Stimulated activated CD4-positive, alpha-beta T cell treated with anti-CD3 and anti-CD28 coated beads, TNF-alpha, amount 100 ng/mL, for 24 hours (primary cell): ENCODE measurements around the gene ANKK1.

ENCODE experiments used
- DNase-seq, 3 experiments: peaks; one replicate each; pipeline ENCODE4 v3.0.0-alpha.2; 2020; ENCODE audit warnings: low read depth in 3 of 3

The ANKK1 gene

DNA sequence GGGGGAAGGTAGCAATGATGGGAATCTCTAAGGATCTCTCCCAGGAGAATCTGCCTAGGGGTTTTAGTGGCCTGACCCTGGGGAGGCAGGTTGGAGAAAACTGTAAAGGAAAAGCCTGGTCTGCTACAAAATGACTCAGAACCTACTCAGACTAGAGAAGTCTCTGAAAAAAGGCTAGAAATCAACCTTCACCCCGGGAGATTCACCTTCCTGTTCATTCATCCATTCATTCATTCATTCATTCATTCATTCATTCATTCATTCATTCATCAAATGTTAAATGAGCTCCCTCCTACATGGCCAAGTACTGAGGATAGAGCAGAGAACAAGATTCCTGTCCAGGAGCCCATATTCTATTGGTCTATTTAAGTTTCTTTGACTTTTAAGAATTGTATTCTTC, 8.9 kb upstream of the ANKK1 start:
- no peak for DNase-seq

DNA sequence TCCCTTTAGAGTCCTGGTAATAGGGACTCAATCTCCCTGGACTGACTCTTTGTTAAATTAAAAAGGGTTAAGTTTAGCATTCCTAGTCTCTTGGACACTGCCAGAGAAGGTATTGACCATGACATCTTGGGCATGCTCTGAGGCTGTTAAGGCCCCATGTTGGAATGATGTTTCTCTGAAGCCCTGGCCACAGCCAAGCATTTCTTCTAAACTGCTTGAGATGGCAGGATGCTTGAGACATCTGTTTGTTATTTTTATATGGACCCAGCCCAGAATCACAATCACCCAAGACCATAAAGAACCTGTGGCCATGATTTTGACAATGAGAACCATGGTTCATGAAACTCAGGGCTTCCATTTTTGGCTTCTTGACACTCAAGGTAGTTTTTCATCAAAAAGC, 5.5 kb upstream of the ANKK1 start:
- DNase-seq, result no peak

DNA sequence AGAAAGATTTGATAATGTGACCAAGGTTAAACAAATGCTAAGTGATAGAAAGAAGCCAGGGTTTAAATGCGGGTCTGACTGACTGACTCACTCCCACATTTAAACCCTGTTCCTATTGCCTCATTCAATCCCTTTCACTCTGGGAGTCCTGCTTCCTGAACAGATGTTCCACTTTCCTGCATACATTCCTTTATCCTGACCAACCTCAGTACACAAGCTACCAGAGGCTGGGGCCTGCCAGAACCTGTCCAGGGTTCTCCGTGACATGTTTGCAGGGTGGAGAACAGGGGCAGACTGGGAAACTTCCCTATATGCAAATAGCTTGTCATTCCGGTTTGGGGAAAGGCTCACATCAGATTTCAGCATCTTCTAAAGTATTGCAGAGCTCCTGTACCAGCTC, 3.0 kb upstream of the ANKK1 start:
- DNase-seq, result no peak

DNA sequence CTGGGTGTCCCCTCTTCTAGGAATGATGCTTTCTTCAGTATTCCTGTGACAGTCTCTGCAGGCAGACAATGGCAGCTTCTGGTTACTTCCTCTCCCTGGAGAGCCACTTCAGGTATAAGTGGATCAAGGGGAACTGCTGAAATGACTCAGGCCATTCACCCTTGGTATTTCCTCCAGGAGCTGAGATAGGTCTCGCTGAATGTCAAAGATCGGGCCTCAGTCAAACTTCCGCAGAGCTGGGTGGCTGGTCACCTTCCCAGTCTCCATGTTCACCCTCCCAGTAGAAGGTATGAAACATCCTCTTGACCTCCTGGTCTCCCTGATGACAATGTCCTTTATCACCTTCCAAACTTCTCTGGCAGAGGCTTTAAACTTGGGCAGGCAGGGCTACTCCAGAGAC, 1.8 kb upstream of the ANKK1 start:
- DNase-seq, result no peak

DNA sequence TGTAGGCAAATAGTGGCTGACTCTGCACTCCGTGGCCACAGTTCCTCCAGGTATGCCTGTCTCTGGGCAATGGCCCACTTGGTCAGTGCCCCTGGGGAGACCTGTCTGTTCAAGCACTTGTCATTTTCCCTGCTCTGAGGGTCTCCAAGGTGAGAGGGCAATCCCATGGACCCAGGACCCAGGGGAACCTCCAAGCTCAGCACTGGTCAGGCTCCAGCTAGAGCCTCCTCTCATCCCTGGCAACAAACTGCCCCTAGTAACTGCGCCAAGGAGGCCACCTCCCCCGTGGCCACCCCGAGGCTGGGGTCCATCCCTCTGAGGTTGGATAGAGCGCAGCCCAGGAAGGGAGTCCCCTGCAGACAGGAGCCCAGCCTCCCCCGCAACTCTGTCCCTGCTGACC, 713 bp upstream of the ANKK1 start:
- no peak for DNase-seq

DNA sequence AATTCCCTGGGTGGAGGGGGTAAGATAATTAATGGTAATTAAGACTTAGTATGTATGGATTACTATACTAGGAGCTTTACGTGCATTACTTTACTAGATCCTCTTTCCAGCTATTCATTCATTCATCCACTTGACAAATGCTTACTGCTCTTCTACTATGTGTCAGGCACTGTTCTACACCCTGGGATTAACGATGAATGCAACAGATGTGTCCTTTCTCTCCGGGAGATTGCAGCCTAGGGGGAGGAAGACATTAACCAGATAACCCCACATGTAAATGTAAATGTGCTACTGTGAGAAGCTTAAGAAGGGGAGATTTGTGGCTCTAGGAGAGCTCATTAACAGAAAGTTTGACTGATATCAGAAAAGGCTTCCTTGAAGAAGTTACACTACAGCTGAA, 1.7 kb downstream of the ANKK1 start:
- DNase-seq, result no peak

DNA sequence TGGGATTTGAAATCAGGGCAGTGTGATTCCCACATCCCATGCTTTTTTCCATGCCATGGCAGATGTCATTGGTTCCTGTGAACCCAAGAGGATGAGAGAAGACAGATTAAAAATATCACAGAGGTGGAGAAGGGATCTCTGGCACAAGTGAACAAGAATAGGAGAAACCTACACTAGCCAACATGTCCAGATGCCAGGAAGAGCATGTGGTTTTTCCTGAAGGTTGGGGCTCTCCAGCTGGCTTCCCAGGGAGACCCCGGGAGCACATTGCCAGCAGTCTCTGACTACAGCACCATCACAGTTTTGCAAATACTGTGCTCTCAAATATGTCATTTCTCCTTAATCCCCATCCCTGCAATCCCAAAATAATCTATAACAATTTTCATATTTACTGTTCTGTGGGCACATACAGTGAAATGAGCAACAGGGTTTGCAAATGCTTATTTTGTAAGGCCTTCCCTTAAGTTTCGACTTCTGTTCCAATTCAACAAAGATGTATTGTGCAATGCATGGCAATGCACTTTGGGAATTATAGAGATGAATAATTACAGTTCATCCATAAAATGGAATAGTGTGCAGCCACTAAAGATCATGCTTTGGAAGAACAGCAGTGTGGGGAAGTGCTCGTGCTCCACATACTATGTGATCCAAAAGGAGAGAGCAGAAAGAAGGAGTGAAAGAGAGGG, 4.8 kb downstream of the ANKK1 start:
- no peak for DNase-seq

DNA sequence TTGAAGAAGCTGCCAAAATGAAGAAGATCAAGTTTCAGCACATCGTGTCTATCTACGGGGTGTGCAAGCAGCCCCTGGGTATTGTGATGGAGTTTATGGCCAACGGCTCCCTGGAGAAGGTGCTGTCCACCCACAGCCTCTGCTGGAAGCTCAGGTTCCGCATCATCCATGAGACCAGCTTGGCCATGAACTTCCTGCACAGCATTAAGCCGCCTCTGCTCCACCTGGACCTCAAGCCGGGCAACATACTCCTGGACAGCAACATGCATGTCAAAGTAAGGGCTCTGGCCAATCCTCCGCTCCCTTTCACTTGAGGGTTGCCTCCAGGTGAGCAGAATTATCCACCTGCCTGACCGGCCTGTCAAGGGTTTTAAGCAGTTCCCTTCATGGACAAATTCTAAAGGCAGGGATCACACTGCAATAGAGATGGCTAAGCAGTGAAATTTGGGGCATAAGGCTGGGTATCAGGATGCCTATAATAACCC, 6.0 kb downstream of the ANKK1 start:
- no peak for DNase-seq

DNA sequence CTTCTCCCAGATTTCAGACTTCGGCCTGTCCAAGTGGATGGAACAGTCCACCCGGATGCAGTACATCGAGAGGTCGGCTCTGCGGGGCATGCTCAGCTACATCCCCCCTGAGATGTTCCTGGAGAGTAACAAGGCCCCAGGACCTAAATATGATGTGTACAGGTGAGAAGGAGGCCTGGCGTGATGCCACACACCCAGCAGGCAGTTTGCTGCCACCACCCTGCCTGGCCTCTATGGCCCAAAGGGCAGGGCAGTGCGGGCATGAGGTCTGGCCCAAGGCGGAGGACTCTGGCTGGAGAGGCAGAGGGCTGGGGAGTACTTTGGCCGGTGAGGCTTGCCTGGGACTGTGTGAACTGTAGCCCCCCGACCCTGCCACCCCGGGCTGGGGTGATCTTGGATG, 7.3 kb downstream of the ANKK1 start:
- no peak for DNase-seq

DNA sequence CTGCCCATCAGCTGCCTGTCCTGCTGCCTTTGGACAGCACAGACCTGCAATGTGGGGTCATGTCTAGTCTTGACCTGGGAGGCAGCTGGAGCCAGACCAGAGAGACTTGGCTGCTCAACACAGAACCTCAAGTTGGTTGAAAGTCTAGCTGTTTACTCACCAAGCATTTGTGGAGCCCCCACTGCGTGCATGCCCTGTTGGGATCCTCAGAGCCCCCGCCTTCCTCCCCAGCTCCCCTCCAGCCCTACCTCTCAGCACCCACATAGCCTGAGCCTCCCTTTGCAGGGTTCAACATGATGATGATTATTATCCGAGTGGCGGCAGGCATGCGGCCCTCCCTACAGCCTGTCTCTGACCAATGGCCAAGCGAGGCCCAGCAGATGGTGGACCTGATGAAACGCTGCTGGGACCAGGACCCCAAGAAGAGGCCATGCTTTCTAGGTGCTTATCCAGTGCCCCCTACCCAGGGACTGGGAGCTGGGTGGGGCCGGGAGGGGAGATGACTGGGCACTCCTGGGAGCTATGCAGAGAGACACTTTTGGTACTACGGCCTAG, 8.3 kb downstream of the ANKK1 start:
- no peak for DNase-seq

DNA sequence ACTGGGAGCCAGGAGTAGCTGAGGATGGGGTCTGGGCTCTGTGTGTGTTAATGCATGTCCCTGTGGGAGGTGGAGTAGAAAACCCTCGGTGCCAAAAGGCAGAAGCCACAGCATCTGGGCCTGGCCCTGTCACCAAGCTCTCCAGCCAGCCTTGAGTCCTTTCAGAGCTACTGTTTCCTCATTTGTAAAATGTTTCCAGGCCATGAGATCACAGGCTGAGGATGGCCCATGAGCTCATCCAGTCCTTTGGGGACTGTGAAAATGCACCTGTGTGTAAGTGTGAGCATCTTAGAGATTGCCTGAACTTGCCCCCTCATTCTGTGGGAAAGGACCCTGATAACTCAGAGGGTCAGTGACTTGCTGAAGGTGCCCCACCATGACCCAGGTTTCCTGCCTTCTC, 9.1 kb downstream of the ANKK1 start:
- DNase-seq, result no peak

DNA sequence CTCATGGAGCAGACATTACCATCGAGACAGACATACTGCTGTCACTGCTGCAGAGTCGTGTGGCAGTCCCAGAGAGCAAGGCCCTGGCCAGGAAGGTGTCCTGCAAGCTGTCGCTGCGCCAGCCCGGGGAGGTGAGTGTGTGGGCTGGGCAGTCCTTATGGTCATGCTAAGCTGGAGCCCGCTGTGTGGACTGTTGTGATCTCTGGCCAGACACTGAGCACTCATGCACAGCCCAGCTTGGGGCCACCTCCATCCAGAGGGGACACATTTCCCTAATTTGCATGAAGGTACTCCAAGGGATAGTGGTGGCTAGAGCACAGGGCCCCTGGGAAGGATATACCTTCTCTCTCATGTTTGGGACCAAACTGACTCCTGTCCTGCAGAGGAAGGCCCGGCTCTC, 9.6 kb downstream of the ANKK1 start:
- DNase-seq, result no peak

DNA sequence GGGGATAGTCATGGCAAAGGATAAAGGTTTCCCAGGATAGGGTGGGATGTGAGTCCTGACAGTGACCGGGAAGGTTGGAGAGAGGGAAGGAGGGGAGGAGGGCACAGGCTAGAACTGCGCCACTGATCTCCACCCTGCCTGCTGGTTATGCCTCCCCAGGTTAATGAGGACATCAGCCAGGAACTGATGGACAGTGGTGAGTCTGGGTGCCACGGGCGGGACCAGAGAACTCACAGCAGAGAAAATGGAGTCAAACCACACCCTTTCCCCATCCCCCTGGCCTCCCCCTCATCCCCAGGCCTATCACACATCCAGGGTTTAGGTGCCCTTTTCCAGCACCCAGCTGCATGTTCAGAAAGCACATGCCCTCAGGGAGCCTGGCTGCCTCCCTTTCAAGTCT, 10.2 kb downstream of the ANKK1 start:
- no peak for DNase-seq

DNA sequence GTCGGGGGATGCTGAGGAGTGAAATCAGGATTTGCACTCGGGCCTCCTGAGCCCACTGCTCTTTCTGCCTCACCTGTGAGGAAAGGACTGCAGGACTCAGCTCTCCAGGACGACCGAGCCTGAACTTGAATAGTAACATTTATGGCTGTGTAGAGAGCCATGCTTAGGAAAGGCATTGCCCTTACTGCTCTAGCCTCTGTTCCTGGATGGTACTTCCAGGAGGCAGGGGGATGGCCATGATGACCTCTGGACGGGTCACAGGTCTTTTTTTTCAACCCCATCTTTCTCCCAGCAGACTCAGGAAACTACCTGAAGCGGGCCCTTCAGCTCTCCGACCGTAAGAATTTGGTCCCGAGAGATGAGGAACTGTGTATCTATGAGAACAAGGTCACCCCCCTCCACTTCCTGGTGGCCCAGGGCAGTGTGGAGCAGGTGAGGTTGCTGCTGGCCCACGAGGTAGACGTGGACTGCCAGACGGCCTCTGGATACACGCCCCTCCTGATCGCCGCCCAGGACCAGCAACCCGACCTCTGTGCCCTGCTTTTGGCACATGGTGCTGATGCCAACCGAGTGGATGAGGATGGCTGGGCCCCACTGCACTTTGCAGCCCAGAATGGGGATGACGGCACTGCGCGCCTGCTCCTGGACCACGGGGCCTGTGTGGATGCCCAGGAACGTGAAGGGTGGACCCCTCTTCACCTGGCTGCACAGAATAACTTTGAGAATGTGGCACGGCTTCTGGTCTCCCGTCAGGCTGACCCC, 11.3 kb downstream of the ANKK1 start:
- DNase-seq, result no peak

DNA sequence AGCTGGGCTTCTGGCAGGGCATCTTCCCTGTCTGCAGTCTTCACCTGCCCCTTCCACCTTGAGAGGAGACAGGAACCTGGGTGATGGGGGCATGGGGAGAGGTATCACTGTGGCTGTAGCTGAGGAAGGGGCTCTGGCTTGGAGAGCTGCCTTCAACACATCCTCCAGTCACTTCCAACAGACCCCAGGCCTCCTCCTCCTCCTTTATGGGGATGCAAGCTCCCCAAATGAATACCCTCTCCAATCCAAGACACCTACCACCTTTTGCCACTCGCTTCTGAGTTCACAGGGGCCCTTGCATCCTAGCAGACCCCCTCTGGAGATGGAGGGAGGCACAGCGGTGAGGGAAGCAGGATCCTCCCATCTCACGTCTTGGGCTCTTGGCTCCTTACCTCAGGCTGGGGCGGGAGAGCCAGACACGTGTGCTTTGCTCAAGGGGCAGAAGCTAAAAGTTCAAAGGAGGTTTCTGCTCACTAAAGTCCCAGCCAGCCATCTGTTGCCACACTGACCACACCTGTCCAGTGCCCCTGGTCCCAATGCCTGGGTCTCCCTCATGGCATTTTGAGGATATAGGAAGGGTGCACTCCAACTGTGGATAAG, 13.2 kb downstream of the ANKK1 start:
- no peak for DNase-seq

DNA sequence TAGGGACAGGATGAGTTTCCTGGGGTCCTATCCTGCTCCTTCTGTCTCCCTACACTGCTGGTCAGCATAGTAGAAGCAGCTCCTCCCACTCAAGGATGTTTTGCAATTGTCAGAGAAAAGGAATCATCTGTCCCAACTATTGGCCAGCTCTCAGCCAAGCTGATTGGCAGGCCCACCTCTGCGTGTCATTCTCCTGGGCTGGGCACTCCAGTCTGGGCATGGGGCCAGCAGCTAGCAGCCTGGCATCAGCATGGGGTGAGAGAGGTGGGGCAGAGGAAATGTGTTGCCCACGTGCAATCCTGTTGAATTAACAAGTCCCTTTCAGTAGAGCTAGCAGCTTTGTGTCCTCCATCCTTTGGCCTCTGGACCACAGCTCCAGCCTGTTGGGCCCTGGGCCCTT, 14.1 kb downstream of the ANKK1 start:
- no peak for DNase-seq

DNA sequence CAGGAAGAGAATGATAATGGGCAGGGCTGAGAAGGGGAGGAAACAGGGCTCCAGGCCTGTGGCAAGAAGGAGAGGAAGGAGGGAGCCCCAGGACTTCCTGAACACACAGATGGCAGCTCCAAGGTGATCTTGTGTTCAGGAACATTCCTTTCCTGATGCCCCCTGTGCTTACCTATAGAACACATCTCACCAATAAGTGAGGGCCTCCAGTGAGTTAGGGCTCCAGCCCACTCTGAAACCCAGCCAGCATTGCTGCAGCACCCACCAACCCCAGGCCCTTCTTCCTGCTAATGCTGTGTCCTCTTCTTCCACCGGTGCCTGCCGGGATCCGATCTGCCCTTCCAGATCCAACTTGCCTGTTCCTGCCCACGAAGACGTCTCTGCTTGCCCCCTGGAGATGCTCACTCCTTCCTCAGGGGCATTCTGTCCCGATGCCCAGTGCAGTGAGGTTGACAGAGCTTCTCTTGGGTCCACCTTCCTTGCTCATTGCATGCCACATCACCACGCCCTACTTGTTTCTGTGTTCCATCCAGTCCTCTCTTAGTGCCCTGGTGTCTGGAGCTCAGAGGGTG, 17.4 kb downstream of the ANKK1 start:
- DNase-seq, result no peak

DNA sequence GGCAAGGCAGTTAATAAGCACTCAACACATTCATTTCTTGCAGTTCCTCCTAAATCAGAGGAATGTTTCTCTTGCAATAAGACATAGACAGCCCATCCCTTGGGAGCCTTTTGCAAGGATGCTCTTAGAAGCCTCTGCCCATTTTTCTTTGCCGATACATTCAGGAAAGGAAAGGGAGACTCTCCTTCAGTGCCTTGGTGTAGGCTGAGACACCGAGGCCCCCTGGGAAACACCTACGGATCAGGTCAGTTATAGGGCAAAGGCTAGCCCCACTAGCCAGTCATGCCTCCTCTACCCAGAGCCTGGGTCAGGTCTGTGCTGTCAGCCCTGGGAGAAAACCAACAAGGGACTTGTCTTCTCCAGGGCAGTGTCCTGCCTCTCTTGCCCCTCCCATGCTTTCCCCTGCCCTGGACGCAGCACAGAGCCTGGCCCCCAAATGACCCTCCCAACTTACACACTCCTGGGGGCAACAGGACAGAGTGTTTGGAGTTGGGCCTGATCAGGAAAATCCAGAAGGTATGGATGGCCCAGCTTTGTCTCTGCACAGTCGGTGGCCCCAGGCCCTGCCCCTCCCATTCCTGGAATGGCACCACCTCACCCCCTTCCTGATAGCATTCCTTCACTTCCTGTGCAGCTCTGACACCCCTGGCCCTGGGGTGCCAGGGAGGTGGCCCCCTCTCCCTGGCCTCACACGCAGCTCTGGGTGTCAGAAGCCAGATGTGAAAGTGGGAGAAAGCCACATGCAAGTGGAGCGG, 18.3 kb downstream of the ANKK1 start:
- no peak for DNase-seq

DNA sequence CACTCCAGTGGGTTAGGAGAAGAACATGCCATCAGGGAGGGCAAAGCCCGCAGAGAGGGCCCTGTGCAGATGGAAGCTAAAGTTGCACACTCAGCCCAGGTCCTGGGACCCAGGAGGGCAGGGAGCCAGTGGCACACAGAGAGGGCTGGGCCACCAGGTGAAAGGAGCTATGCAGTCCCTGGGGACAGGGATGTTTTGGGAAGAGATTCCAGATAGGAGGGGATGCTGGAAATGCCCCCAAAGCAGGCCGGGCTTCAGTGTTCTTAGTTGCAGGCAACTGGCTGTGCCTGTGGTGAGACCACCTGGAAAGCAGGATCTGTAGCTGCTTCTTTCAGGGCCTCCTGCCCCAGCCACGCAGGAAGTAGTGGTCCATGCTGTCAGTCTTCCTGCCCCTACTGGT, 19.6 kb downstream of the ANKK1 start:
- DNase-seq, result no peak

DNA sequence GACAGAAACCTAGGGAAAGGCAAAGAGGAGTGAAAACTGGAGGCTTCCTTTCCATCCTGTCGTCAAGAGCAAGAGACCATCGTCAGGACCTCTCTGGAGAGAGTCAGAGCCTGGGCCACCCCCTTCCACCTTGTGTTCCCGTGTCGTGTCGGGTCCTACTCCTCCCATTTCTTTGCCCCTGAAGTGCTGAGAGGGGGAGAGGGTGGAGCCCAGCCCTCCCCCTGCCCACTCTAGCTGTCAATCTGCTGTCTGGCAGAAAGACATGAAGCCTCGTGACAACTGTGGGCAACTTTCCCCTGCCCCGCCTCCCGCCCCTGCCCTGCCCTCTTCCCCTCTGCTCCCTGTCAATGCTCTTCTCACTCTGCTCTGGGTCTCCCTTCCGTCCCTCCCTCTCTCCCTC, 20.6 kb downstream of the ANKK1 start:
- DNase-seq, result no peak

DNA sequence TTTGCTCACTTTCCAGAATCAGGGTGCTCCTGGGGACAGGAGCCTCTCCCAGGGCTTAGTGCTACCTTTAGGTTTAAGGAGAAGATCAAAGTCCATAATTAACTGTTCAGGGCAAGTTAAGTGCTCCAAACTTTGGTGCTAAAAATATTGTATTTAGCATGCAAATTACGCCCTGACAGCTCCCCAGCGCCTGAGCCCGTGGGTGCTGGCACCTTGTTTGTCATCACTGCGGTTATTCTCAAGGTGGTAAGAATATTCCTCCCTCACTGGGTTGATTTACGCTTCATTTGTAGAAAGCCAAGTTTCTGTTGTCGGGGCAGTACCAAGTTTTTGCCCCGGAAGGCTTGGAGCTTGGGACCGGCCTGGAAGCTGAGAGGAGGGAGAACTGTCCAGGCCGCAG, 21.3 kb downstream of the ANKK1 start:
- DNase-seq, result no peak

DNA sequence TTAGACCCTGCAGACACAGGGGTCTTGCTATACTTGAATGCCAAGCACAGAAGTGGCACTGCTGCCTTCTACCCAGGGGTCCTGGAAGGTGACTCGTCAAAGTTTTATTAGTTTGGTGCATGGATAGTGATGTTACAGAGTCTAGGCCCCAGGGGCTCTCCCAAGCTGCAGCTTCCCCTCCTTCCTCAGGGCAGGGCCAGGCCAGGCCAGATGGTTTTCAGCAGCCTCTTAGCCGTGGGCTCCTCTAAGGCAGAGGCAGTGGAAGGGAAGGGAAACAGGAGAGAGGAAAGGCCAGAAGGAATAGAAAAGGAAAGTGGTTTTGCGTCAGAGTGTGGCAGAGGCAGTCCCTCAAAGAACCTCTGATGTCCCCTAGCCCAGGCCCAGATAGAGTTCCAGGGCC, 21.9 kb downstream of the ANKK1 start:
- no peak for DNase-seq
